ENCODE results near the gene GNGT2.
A peak's percentile ranks its signal among the peaks of the same experiment; 100 is the strongest.

GNGT2 gene

DNA sequence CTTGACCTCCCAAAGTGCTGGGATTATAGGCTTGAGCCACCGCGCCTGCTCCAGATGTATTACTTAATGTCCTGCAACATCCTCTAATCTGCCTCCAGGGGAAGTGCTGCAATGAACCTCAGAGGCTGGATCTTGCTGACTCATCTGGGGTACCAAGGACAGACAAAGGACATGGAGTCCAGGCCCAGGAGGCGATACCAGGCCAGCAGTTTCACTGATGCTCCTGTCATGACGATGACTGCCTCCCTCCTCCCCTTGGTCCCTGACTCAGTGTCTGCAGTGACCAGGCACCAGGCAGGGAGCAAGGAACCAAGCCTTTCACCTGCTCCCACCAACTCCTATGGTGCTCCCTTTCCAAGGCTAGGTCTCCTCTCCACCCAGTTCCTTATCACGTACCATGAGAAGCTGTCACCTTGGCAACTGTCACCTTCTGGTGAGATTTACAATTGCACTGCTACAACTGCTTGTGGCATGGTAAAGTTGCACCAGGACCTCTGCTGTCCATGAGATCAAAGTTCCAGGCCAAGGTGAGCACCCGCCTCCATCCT, 41.8 kb upstream of the GNGT2 start:
- no peaks in the 10 kb centered on the region for H3K36me3 ChIP-seq
- peaks cover 51 to 62% of the 10 kb centered on the region in 2 experiments for H3K4me1 ChIP-seq (ENCODE audit: control insufficient read depth in 1 of 2, insufficient read depth in 1 of 2, low read depth in 1 of 2, low read length in 1 of 2)
- peak overlapping the region in 1 of 2 experiments; percentile 49 for H3K4me3 ChIP-seq (ENCODE audit: low read depth in 1 of 2, low read length in 1 of 2)
- peak; percentile 59 for TF ChIP-seq CTCF (IDR thresholded peaks at IDR 0.05)
- peak overlapping the region; percentile 97 for H3K27ac ChIP-seq
- H3K9me3 ChIP-seq, result no peaks in the 10 kb centered on the region
- H3K27me3 ChIP-seq, result no peaks in the 10 kb centered on the region

DNA sequence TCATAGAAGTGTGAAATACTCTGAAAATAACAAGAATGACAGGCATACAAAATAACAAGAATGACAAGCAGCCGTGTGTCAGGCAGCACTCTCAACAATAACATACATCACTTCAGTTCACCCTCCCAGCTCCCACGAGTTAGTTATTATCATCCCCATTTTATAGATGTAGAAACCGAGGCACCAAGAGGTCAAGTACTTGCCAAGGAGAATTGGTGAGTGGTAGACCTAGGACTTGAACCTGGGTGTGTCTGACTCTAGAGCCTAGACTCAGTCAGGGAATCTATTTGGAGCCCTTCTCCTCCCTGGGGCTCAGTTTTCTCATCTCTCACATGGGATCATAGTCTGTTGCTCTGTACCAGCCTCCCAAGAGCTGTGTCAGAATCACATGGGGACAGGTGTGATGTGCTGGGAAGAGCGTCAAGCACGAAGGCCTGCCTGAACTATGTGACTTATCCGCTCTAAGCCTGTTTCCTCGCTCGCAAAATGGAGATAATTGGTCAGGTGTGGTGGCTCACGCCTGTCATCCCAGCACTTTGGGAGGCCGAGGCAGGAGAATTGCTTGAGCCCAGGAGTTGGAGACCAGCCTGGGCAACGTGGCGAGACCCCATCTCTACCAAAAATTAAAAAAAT, 39.6 kb upstream of the GNGT2 start:
- H3K9me3 ChIP-seq, result no peaks in the 10 kb centered on the region
- peaks cover 43 to 51% of the 10 kb centered on the region in 2 experiments for H3K4me1 ChIP-seq (ENCODE audit: control insufficient read depth in 1 of 2, insufficient read depth in 1 of 2, low read depth in 1 of 2, low read length in 1 of 2)
- H3K27me3 ChIP-seq, result no peaks in the 10 kb centered on the region
- peak overlapping the region; percentile 53 for H3K27ac ChIP-seq
- no peak for TF ChIP-seq CTCF (IDR thresholded peaks at IDR 0.05)
- H3K4me3 ChIP-seq (ENCODE audit: low read depth in 1 of 2, low read length in 1 of 2), result no peak overlapping the region
- no peaks in the 10 kb centered on the region for H3K36me3 ChIP-seq

DNA sequence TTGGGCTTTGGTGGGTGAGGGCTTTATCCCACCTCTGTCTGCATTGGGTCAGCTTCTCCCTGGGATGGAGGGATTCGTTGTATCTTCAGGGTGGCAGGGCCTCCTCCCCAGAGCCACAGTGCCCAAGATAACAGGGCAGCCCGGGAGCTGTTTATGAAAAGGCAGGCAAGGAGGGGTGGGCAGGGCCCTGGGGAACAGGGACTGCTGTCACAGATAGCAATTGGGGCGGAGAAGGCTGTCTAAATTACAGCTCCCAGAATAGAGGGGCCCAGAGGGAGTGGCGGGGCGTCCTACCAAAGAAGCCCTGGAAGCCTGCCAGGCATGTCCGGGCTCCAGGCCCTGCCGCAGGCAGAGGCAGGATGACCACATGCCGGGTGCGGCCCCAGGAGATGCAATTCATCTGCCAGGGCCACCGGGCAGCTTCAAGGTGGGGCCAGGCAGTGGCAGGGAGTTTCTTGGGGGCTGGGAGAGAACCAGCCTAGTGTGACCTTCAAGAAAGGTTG, 39.0 kb upstream of the GNGT2 start:
- H3K27me3 ChIP-seq, result no peaks in the 10 kb centered on the region
- H3K4me1 ChIP-seq (ENCODE audit: control insufficient read depth in 1 of 2, insufficient read depth in 1 of 2, low read depth in 1 of 2, low read length in 1 of 2), result peaks cover 37 to 44% of the 10 kb centered on the region in 2 experiments
- peak overlapping the region; percentile 53 for H3K27ac ChIP-seq
- H3K4me3 ChIP-seq (ENCODE audit: low read depth in 1 of 2, low read length in 1 of 2), result no peak overlapping the region
- no peak for TF ChIP-seq CTCF (IDR thresholded peaks at IDR 0.05)
- no peaks in the 10 kb centered on the region for H3K9me3 ChIP-seq
- no peaks in the 10 kb centered on the region for H3K36me3 ChIP-seq

GRCh38 chr17:49247944-49248343, 37.6 kb upstream of the GNGT2 start:
- TF ChIP-seq CTCF (IDR thresholded peaks at IDR 0.05), result no peak
- no peak overlapping the region for H3K27ac ChIP-seq
- no peaks in the 10 kb centered on the region for H3K36me3 ChIP-seq
- H3K9me3 ChIP-seq, result no peaks in the 10 kb centered on the region
- peaks cover 23 to 30% of the 10 kb centered on the region in 2 experiments for H3K4me1 ChIP-seq (ENCODE audit: control insufficient read depth in 1 of 2, insufficient read depth in 1 of 2, low read depth in 1 of 2, low read length in 1 of 2)
- H3K4me3 ChIP-seq (ENCODE audit: low read depth in 1 of 2, low read length in 1 of 2), result no peak overlapping the region
- no peaks in the 10 kb centered on the region for H3K27me3 ChIP-seq

GRCh38 chr17:49244839-49245238, 34.5 kb upstream of the GNGT2 start:
- Histone ChIP-seq H3K36me3 (no peaks in the 10 kb centered on the region), H3K9me3 (no peaks in the 10 kb centered on the region), H3K27me3 (no peaks in the 10 kb centered on the region), H3K4me3 (ENCODE audit: low read depth in 1 of 2, low read length in 1 of 2) (no peak overlapping the region), H3K27ac (no peak overlapping the region), H3K4me1 (ENCODE audit: control insufficient read depth in 1 of 2, insufficient read depth in 1 of 2, low read depth in 1 of 2, low read length in 1 of 2) (peaks cover 10 to 11% of the 10 kb centered on the region in 2 experiments)
- TF ChIP-seq CTCF (IDR thresholded peaks at IDR 0.05), result no peak
